Suprapubic skin (tissue), 4 donors: ENCODE measurements around the gene EFEMP2.

ENCODE experiments used
- EP300 ChIP-seq: sonication (generic); formaldehyde crosslinking; IDR thresholded peaks from one replicate; pipeline ENCODE4 v1.6.1; 2017; ENCODE audit warnings: antibody characterized with exemption
- POLR2A ChIP-seq, 2 donors: fragments of 450-650 bp; IDR thresholded peaks; one replicate each; pipeline ENCODE4 v1.6.1; 2017; ENCODE audit warnings: antibody characterized with exemption in 2 of 2, mild to moderate bottlenecking in 2 of 2, moderate library complexity in 2 of 2
- POLR2AphosphoS5 ChIP-seq, 3 donors: sonication (generic); formaldehyde crosslinking; IDR thresholded peaks; one replicate each; pipeline ENCODE4 v1.6.1; 2017; ENCODE audit warnings: antibody characterized with exemption in 3 of 3
- TF ChIP-seq, protein P1 (sequence below), 2 donors: fragments of 200-600 bp in 1 of 2; fragments of 450-650 bp in 1 of 2; sonication (generic) in 1 of 2; IDR thresholded peaks; one replicate each; pipeline ENCODE4 v1.5.1; 2016 to 2019; ENCODE audit warnings: antibody characterized with exemption in 2 of 2, mild to moderate bottlenecking in 1 of 2, moderate library complexity in 1 of 2

DNA sequence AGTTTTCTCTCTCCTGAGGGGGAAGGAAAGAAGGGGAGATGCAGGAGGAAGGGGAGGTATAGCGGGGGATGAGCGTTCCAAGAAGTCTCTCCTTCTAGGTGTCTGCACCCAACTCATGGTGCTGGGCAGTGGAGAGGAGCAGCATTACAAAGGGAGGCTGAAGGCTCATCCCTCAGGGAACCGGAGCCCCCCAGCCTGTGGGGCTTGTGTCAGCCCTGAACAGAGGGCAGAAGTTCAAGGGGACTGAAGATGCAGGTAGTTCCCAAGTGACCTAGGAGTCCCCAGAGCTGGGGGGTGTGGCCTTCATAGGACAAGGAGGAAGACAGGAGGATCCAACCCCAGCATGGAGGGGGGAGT, 44.5 kb upstream of the EFEMP2 start:
- no peak for TF ChIP-seq POLR2A (IDR thresholded peaks at IDR 0.05)
- TF ChIP-seq, protein P1, sequence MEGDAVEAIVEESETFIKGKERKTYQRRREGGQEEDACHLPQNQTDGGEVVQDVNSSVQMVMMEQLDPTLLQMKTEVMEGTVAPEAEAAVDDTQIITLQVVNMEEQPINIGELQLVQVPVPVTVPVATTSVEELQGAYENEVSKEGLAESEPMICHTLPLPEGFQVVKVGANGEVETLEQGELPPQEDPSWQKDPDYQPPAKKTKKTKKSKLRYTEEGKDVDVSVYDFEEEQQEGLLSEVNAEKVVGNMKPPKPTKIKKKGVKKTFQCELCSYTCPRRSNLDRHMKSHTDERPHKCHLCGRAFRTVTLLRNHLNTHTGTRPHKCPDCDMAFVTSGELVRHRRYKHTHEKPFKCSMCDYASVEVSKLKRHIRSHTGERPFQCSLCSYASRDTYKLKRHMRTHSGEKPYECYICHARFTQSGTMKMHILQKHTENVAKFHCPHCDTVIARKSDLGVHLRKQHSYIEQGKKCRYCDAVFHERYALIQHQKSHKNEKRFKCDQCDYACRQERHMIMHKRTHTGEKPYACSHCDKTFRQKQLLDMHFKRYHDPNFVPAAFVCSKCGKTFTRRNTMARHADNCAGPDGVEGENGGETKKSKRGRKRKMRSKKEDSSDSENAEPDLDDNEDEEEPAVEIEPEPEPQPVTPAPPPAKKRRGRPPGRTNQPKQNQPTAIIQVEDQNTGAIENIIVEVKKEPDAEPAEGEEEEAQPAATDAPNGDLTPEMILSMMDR (IDR thresholded peaks at IDR 0.05): no peak
- no peak for TF ChIP-seq EP300
- TF ChIP-seq POLR2AphosphoS5 (IDR thresholded peaks at IDR 0.05): no peak
